GM12892 (cell line): ENCODE results near the gene FSTL4.

Source experiments
- POLR2A ChIP-seq: IDR thresholded peaks from 2 replicates; pipeline ENCODE4 v1.6.1; 2011; ENCODE audit warnings: low read depth, low read length, control low read depth
- POLR2AphosphoS5 ChIP-seq: IDR thresholded peaks from 2 replicates; pipeline ENCODE4 v1.6.1; 2011; ENCODE audit warnings: low read depth, low read length, control low read depth

- TF ChIP-seq POLR2A (no peak), POLR2AphosphoS5 (no peak)
Measured at GRCh38 chr5:133289686-133290367, 322.5 kb downstream of the FSTL4 start.
